Stimulated activated CD8-positive, alpha-beta memory T cell treated with anti-CD3 and anti-CD28 coated beads, Interleukin-4, amount 100 ng/mL, for 24 hours (primary cell): ENCODE measurements around the gene BRF1.

Experiments
- DNase-seq: peaks from one replicate; pipeline ENCODE4 v3.0.0-alpha.2; 2020; ENCODE audit warnings: low read depth

BRF1 gene

GRCh38 chr14:105196265-105196960, 104.4 kb downstream of the BRF1 start:
- DNase-seq: no peak

GRCh38 chr14:105195522-105196264, 105.1 kb downstream of the BRF1 start:
- DNase-seq: no peak

GRCh38 chr14:105195051-105195450, 105.8 kb downstream of the BRF1 start:
- no peak for DNase-seq

- no peak for DNase-seq
Measured at GRCh38 chr14:105193916-105194782, 106.7 kb downstream of the BRF1 start.

GRCh38 chr14:105192866-105193731, 107.7 kb downstream of the BRF1 start:
- DNase-seq: no peak

GRCh38 chr14:105187935-105188524, 112.8 kb downstream of the BRF1 start:
- no peak for DNase-seq

- DNase-seq: no peak
Measured at GRCh38 chr14:105187116-105187515, 113.7 kb downstream of the BRF1 start.

- no peak for DNase-seq
Measured at GRCh38 chr14:105185973-105186372, 114.8 kb downstream of the BRF1 start.

- DNase-seq: no peak
Measured at GRCh38 chr14:105185001-105185400, 115.8 kb downstream of the BRF1 start.

- DNase-seq: no peak
Measured at GRCh38 chr14:105184461-105184860, 116.3 kb downstream of the BRF1 start.

- no peak for DNase-seq
Measured at GRCh38 chr14:105182296-105183020, 118.3 kb downstream of the BRF1 start.

- DNase-seq: no peak
Measured at GRCh38 chr14:105181549-105182295, 119.1 kb downstream of the BRF1 start.

GRCh38 chr14:105180592-105181548, 119.9 kb downstream of the BRF1 start, which contains the start of gene NUDT14:
Gene NUDT14 (minus strand): TSS chr14:105181312. CDS start chr14:105181209, 103 bp downstream.
- DNase-seq: peak; percentile 70

- no peak for DNase-seq
Measured at GRCh38 chr14:105179191-105179590, 121.6 kb downstream of the BRF1 start.

- no peak for DNase-seq
Measured at GRCh38 chr14:105178868-105179140, 122.0 kb downstream of the BRF1 start.

- no peak for DNase-seq
Measured at GRCh38 chr14:105178069-105178867, 122.5 kb downstream of the BRF1 start.

GRCh38 chr14:105177082-105177481, 123.7 kb downstream of the BRF1 start:
- no peak for DNase-seq

- no peak for DNase-seq
Measured at GRCh38 chr14:105176513-105176912, 124.3 kb downstream of the BRF1 start.
